NK-92 (cell line): ENCODE results near the gene CZIB.
"Not testable (repeated sequence)": the region's sequence is repeated elsewhere in the genome, so short reads cannot be mapped to it uniquely, and the experiment has no call there.

Source experiments
- DNase-seq: peaks from one replicate; lab custom pipeline; 2025; ENCODE audit not compliant: unreplicated experiment; lab: John Stamatoyannopoulos, UW

The CZIB gene

GRCh38 chr1:53238197-53239155 is 18.0 kb upstream of the CZIB start, which contains the start of gene MAGOH:
Gene MAGOH (minus strand): TSS chr1:53238518. CDS start chr1:53238448, 70 bp downstream.
- DNase-seq, result peak; percentile 63

GRCh38 chr1:53237638-53238037 is 17.2 kb upstream of the CZIB start:
- DNase-seq, result no peak

DNA sequence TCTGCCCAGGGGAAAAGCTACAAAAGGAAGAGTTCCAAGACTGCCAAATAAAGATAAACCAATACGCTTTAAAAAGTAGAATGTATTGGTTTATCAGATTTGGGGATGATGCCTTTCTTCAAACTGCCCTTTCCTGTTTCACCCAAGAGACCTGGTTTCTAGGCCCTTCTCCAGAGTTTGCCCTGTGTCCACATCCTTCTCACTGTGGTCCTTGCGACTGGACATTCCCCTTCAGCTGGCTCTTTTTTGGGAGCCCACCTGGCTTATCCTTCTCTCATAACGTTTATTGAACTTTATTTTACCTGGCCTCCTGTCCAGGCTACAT is 490 bp upstream of the CZIB start:
- no peak for DNase-seq

DNA sequence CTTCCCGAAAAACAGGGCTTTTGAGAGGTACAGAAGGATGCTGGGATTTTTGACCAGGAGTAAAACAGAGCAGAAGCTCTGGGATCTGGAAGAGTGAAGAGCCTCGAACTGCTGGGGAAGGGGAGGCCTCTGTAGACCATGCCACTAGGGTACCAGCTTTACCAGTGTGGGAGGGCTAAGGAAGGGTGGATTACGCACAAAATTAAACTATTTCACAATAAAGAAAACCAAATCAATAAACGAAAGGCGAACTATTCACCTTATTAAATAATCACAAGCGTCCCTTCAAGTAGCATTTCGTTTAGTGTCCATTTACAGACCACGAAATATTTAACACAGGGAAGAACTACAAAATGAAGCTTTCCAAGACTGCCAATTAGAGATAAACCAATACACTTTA is 723 bp downstream of the CZIB start:
- no peak for DNase-seq

DNA sequence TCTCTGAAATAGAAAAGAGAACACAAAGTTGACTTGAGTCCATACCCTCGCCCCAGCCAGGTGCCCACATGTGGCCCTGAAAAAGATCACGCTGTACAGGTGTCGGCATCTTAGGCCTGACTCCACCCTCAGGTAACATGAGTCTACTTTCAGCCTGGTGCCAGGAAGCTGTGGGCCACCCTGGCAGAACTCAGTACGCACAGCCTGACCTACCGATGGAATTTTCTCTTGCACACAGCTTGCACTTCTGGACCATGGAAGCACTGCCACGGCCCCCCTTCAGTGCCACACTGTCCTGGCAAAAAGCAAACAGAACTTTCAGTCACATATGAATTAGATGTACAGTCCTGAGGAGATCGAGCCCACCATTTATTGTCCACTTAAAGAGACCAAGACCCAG is 2.2 kb downstream of the CZIB start:
- no peak for DNase-seq

DNA sequence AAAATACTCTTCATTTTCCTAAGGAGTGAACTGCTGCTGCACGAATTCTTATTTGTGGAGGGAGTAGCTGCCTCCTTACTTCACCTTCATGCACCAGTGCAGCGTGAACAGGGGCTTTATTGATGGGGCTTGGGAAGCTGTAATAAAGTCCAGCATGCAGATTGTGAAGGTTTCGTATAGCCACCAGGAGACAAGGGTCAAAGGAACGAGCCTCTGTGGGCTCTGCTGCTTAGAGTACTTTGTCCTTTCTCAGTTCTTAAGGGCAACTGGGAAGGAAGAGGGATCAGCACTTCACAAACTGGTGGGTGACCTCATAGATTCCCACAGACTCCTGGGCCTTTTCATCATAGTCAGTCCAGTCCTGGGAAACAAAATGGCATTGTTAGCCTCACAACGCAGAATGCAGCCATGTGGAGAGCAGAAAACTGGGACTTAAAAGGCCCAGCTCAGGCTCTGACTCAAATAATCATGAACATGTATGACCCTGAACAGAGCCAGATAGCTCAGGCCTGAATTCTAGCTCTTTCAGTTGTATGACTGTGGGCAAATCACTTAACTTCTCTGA is 6.0 kb downstream of the CZIB start:
- no peak for DNase-seq

DNA sequence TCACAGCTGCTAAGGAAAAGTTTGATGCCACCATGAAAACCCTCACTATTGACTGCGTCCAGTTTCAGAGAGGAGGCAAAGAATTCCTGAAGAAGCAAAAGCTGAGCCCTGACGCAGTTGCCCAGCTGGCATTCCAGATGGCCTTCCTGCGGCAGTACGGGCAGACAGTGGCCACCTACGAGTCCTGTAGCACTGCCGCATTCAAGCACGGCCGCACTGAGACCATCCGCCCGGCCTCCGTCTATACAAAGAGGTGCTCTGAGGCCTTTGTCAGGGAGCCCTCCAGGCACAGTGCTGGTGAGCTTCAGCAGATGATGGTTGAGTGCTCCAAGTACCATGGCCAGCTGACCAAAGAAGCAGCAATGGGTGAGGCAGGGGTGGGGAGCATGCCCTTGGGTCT is 9.5 kb downstream of the CZIB start:
- no peak for DNase-seq

DNA sequence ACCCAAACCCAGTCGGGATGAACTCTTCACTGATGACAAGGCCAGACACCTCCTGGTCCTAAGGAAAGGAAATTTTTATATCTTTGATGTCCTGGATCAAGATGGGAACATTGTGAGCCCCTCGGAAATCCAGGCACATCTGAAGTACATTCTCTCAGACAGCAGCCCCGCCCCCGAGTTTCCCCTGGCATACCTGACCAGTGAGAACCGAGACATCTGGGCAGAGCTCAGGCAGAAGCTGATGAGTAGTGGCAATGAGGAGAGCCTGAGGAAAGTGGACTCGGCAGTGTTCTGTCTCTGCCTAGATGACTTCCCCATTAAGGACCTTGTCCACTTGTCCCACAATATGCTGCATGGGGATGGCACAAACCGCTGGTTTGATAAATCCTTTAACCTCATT is 10.1 kb downstream of the CZIB start:
- no peak for DNase-seq

DNA sequence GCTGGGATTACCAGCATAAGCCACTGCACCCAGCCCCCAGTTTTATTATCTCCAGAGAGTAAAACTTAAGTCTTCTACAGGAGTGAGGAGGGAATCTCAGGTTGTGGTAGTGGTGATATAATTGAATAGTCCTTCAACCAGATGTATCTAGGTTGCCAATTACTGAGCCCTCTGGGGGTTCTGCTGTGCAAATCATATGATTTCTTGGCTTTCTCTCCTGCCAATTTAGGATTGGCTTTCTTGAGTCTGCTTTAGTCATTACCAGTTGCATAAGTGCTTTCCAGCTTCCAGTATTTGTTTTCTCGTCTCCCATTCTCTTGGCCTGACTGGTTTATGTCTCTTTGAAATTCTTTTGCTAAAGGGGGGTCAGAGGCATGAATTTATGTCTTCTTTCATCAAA is 12.7 kb downstream of the CZIB start:
- no peak for DNase-seq

DNA sequence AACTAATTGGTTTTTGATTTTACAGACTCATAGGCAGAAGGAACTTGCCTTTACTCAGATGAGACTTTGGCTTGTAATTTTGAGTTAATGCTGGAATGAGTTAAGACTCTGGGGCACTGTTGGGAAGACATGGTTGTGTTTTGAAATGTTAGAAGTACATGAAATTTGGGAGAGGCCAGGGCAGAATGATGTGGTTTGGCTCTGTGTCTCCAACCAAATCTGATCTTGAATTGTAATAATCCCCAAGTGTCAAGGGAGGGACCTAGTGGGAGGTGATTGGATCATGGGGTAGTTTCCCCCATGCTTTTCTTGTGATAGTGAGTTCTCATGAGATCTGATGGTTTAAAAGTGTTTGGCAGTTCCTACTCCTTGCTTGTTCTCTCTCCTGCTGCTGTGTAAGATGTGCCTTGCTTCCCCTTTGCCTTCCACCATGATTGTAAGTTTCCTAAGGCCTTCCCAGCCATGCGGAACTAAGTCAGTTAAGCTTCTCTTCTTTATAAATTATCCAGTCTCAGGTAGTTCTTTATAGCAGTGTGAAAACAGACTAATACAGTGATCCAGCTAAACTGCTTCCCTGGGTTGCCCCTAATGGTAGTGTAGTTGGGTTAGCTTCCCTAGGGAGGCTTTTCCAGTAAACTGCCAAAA is 13.6 kb downstream of the CZIB start:
- no peak for DNase-seq

DNA sequence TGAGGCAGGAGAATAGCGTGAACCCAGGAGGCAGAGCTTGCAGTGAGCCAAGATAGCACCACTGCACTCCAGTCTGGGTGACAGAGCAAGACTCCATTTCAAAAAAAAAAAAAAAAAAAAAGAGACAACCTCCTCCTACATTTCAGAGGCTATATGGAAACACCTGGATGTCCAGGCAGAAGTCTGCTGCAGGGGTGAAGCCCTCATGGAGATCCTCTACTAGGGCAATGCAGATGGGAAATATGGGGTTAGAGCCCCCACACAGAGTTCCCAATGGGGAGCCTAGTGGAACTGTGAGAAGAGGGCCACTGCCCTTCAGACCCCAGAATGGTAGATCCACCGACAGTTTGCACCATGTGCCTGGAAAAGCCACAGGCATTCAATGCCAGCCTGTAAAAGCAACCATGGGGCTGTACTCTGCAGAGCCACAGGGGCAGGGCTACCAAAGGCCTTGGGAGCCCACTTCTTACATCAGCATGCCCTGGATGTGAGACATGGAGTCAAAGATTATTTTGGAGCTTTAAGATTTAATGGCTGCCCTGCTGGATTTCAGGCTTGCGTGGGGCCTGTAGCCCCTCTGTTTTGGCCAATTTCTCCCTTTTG is 14.2 kb downstream of the CZIB start:
- not testable (repeated sequence) for DNase-seq

DNA sequence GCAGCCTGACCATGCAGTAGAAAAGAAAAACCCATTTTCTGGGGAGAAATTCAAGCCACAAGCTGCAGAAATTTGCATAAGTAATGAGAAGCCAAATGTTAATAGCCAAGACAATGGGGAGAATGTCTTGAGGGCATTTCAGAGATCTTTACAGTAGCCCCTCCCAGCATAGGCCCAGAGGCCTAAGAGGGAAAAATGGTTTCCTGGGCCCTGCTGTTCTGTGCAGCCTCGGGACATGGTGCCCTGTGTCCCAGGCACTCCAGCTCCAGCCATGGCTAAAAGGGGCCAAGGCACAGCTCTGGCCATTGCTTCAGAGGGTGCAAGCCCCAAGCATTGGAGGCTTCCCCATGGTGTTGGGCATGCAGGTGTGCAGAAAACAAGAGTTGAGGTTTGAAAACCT is 14.9 kb downstream of the CZIB start:
- not testable (repeated sequence) for DNase-seq

GRCh38 chr1:53203466-53203865 is 17.0 kb downstream of the CZIB start:
- no peak for DNase-seq

DNA sequence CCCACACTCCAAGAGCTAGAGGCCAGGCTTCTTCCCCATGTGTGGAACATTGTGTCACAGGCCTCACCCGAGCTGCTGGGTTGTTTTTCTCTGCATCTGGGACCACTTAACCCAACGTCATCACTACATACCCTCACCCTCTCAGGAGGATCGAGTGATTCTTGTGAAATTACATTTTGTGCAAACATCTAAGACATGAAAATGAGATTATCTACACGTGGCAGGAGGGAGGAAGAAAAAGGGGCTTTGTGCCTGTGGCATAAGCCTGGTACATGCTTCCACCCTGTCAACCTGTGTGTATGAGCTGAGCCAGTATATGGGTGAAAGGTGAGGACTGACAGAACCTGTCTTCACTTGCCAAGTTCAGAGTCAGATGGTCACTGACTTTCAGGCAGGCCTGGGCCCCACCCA is 22.2 kb downstream of the CZIB start:
- no peak for DNase-seq

GRCh38 chr1:53197291-53198200 is 22.9 kb downstream of the CZIB start:
- DNase-seq, result no peak

- DNase-seq, result peak; percentile 27
Measured at GRCh38 chr1:53196485-53197290, 23.7 kb downstream of the CZIB start, which contains the start of gene CPT2. Gene CPT2 (plus strand): TSS chr1:53196824. CDS start chr1:53196944, 120 bp downstream.

DNA sequence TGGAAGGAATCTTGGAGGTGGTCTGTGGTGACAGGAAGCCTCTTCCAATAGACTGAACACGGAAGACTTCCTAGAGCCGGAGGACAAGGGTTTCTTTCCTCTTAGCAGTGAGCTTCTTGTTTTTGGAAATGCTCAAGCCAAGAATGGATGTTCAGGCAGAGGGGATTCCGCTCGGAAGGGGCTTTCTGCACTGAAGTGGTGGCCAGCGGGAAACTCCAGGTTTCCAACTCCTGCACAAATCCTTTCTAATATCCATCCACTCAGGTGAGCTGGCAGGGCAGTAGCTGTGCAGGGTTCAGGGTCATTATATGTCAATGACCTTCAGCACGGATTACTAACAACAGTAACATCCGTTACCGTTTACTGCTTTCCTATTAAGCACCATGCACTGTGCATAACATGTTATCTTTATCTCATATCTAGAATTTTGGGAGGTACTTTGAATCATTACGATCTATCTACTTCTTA is 24.4 kb downstream of the CZIB start:
- DNase-seq, result no peak

- no peak for DNase-seq
Measured at GRCh38 chr1:53195246-53196016, 25.0 kb downstream of the CZIB start.

- DNase-seq, result no peak
Measured at GRCh38 chr1:53190210-53190611, 30.2 kb downstream of the CZIB start.
